ENCODE data around the gene WDR74.

WDR74 gene

GRCh38 chr11:62791501-62792201 lies 47.7 kb downstream of the WDR74 start, which contains the start of gene TMEM223:
Gene TMEM223 (minus strand): TSS chr11:62792006. CDS start chr11:62791994, 12 bp downstream.
- DNase-seq, result peak; percentile 76

- no peak for DNase-seq
Measured at GRCh38 chr11:62789576-62789975, 49.8 kb downstream of the WDR74 start.

- DNase-seq, result no peak
Measured at GRCh38 chr11:62788991-62789390, 50.4 kb downstream of the WDR74 start.

DNA sequence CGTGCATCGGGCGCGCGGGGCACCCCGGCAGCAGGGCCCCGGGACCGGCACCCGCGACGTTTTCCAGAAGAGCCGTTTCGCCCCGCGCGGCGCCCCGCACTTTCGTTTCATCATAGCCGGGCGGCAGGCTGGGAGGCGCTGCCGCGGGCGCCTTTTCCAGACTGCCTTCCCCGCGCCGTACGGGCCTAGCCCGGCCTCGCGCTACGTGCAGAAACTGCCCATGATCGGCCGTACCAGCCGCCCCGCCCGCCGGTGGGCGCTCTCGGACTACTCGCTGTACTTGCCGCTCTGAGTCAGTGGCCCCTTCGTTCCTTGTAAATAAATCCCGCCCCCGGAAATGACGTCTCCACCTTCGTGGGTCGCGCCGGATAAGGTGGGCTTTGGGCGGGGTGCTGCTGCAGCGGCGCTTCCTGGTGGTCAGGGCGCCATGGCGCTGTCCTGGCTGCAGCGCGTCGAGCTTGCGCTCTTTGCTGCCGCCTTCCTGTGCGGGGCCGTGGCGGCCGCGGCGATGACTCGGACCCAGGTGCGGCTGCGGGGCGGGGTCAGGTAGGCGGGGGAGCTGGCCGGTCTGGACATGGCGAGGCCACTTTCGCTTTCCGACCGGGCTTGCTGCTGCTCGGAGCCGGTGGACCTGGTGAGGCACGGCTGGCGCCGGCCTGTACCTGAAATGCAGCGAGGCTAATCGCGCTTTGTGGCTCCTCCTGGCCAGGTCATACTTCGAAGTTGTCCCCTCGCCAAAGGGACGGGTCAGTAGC lies 52.2 kb downstream of the WDR74 start, which contains the start of gene TMEM179B:
Gene TMEM179B, plus strand, starts transcription at position 398 of the 755 bp plus-strand sequence. Its CDS starts 30 bp downstream, at position 428.
- DNase-seq, result peak; percentile 99

- peak; percentile 82 for DNase-seq
Measured at GRCh38 chr11:62786318-62787004, 52.9 kb downstream of the WDR74 start.

All from NCI-H1092 (cell line).